Panc1 (cell line): Measurements from ENCODE around the gene CUX1.

ENCODE experiments used
- POLR2AphosphoS5 ChIP-seq: IDR thresholded peaks from 2 replicates; pipeline ENCODE4 v1.6.1; 2012; ENCODE audit warnings: mild to moderate bottlenecking, low read depth, low read length, moderate library complexity
- REST ChIP-seq, 2 experiments: IDR thresholded peaks; 2 replicates each; pipeline ENCODE4 v1.6.1; 2011 to 2012; ENCODE audit warnings: low read depth in 2 of 2, control low read depth in 1 of 2, low read length in 1 of 2, mild to moderate bottlenecking in 1 of 2, moderate library complexity in 1 of 2; ENCODE audit not compliant: insufficient read depth in 1 of 2
- SIN3A ChIP-seq: IDR thresholded peaks from 2 replicates; pipeline ENCODE4 v1.6.1; 2012; ENCODE audit warnings: low read depth, mild to moderate bottlenecking, low read length, moderate library complexity, borderline replicate concordance; ENCODE audit not compliant: insufficient read depth
- TCF7L2 ChIP-seq: IDR thresholded peaks from 2 replicates; pipeline ENCODE4 v1.6.1; 2011; ENCODE audit warnings: mild to moderate bottlenecking, low read depth, low read length, inconsistent platforms
- TF ChIP-seq, protein P1 (sequence below): fragments of 450-650 bp; IDR thresholded peaks from 2 replicates; pipeline ENCODE4 v1.5.1; 2017; ENCODE audit warnings: mild to moderate bottlenecking

- TF ChIP-seq, protein P1, sequence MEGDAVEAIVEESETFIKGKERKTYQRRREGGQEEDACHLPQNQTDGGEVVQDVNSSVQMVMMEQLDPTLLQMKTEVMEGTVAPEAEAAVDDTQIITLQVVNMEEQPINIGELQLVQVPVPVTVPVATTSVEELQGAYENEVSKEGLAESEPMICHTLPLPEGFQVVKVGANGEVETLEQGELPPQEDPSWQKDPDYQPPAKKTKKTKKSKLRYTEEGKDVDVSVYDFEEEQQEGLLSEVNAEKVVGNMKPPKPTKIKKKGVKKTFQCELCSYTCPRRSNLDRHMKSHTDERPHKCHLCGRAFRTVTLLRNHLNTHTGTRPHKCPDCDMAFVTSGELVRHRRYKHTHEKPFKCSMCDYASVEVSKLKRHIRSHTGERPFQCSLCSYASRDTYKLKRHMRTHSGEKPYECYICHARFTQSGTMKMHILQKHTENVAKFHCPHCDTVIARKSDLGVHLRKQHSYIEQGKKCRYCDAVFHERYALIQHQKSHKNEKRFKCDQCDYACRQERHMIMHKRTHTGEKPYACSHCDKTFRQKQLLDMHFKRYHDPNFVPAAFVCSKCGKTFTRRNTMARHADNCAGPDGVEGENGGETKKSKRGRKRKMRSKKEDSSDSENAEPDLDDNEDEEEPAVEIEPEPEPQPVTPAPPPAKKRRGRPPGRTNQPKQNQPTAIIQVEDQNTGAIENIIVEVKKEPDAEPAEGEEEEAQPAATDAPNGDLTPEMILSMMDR = no peak
- TF ChIP-seq SIN3A (no peak), POLR2AphosphoS5 (no peak), REST (IDR thresholded peaks at IDR 0.05; ENCODE audit: insufficient read depth in 1 of 2, low read depth in 2 of 2, low read length in 1 of 2) (no peak), TCF7L2 (no peak)
Observed at GRCh38 chr7:101841328-101841727, 23.9 kb downstream of the CUX1 start.
